ENCODE measurements around the gene RNF212.

Gene RNF212

GRCh38 chr4:1087371-1087770 is 26.0 kb downstream of the RNF212 start:
- DNase-seq = no peak

GRCh38 chr4:1086011-1086410 is 27.4 kb downstream of the RNF212 start:
- no peak for DNase-seq

- no peak for DNase-seq
Measured at GRCh38 chr4:1085404-1085799, 28.0 kb downstream of the RNF212 start.

GRCh38 chr4:1084796-1085403 is 28.5 kb downstream of the RNF212 start:
- no peak for DNase-seq

- no peak for DNase-seq
Measured at GRCh38 chr4:1084394-1084793, 29.0 kb downstream of the RNF212 start.

- no peak for DNase-seq
Measured at GRCh38 chr4:1082215-1083182, 30.9 kb downstream of the RNF212 start.

- DNase-seq = no peak
Measured at GRCh38 chr4:1081689-1082040, 31.7 kb downstream of the RNF212 start.

GRCh38 chr4:1080961-1081688 is 32.2 kb downstream of the RNF212 start:
- DNase-seq = no peak

GRCh38 chr4:1080432-1080831 is 32.9 kb downstream of the RNF212 start:
- DNase-seq = no peak

- DNase-seq = no peak
Measured at GRCh38 chr4:1079711-1080265, 33.6 kb downstream of the RNF212 start.

- no peak for DNase-seq
Measured at GRCh38 chr4:1078490-1078889, 34.9 kb downstream of the RNF212 start.

GRCh38 chr4:1077711-1078477 is 35.5 kb downstream of the RNF212 start:
- DNase-seq = no peak

- no peak for DNase-seq
Measured at GRCh38 chr4:1075809-1076699, 37.3 kb downstream of the RNF212 start.

- DNase-seq = no peak
Measured at GRCh38 chr4:1075225-1075624, 38.1 kb downstream of the RNF212 start.

- DNase-seq = no peak
Measured at GRCh38 chr4:1074077-1074476, 39.3 kb downstream of the RNF212 start.

- DNase-seq = no peak
Measured at GRCh38 chr4:1072830-1073446, 40.4 kb downstream of the RNF212 start.

GRCh38 chr4:1069394-1069793 is 44.0 kb downstream of the RNF212 start:
- no peak for DNase-seq

GRCh38 chr4:1065732-1066131 is 47.6 kb downstream of the RNF212 start:
- no peak for DNase-seq

- DNase-seq = no peak
Measured at GRCh38 chr4:1062419-1062818, 50.9 kb downstream of the RNF212 start.

- peak; percentile 26 for DNase-seq
Measured at GRCh38 chr4:1061760-1062159, 51.6 kb downstream of the RNF212 start.

Data from NCI-H524 treated with DMSO at 0.1 percent for 48 hours (cell line).